ENCODE measurements around the gene ECHDC3. TPM values are rescaled to one million over a fixed set of nuclear protein-coding genes. Genes with fewer than 3 reads are reported as not detected.
A peak's percentile ranks its signal among the peaks of the same experiment; 100 is the strongest.

ECHDC3 gene
- total RNA-seq, 4 donors from 2014 or later = 7.9 to 26.9 (median 14.1) TPM

DNA sequence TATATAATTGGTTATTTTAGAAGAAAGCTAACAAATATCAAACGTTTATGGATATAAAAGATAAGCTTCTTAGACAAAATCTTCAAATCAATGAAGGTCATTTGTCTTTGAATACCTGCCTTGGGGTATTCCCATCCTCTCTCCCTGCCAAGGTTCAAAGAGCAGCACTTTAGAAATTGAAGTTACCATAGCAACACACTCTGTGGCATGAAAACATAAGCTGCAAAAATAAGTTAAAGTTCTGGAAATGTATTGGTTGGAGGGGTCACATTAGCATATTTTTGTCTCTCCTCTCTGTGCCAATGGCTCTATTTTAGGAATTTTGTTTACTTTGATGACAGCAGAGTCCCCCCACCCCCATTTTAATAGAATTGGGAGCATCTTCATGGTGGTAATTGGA is 12.0 kb downstream of the ECHDC3 start:
- peaks cover 3 to 7% of the 10 kb centered on the region in 2 donors for H3K4me1 ChIP-seq
- no peak overlapping the region for H3K27ac ChIP-seq
- no peaks in the 10 kb centered on the region for H3K27me3 ChIP-seq
- intact Hi-C loops (cut with DNase I; ENCODE audit: low total_unique reads) = loop anchor here (10.0 kb wide), 1 partner anchor 239 kb away; no protein-coding TSS in a partner anchor
- H3K9me3 ChIP-seq = no peaks in the 10 kb centered on the region
- no peak overlapping the region for H3K4me3 ChIP-seq
- H3K36me3 ChIP-seq = no peaks in the 10 kb centered on the region
- no peak for DNase-seq
- TF ChIP-seq, protein P1, sequence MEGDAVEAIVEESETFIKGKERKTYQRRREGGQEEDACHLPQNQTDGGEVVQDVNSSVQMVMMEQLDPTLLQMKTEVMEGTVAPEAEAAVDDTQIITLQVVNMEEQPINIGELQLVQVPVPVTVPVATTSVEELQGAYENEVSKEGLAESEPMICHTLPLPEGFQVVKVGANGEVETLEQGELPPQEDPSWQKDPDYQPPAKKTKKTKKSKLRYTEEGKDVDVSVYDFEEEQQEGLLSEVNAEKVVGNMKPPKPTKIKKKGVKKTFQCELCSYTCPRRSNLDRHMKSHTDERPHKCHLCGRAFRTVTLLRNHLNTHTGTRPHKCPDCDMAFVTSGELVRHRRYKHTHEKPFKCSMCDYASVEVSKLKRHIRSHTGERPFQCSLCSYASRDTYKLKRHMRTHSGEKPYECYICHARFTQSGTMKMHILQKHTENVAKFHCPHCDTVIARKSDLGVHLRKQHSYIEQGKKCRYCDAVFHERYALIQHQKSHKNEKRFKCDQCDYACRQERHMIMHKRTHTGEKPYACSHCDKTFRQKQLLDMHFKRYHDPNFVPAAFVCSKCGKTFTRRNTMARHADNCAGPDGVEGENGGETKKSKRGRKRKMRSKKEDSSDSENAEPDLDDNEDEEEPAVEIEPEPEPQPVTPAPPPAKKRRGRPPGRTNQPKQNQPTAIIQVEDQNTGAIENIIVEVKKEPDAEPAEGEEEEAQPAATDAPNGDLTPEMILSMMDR (IDR thresholded peaks at IDR 0.05) = no peak
- TF ChIP-seq POLR2A (IDR thresholded peaks at IDR 0.05) = no peak

DNA sequence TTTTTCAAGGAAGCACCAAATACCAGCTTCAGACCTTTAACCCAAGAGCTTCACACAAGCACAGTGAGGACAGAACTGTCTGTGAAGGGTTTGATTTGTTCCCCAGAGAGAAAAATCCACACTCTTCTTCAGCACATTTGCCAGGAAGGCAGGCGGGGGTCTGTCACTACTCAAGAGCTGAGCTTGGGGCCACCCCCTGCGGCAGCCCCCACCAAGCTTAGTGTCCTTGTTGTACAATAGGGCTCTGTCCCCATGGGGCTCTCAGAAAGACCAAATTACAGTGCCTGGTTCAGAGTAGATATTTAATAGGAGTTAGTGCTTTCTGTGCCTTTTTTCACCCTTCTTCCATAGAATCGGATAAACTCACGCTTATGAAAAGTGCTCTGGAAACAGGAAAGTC is 12.4 kb downstream of the ECHDC3 start:
- H3K4me3 ChIP-seq = no peak overlapping the region
- no peaks in the 10 kb centered on the region for H3K27me3 ChIP-seq
- H3K36me3 ChIP-seq = no peaks in the 10 kb centered on the region
- no peak for TF ChIP-seq POLR2A (IDR thresholded peaks at IDR 0.05)
- TF ChIP-seq, protein P1 (IDR thresholded peaks at IDR 0.05) = no peak
- H3K27ac ChIP-seq = no peak overlapping the region
- H3K9me3 ChIP-seq = no peaks in the 10 kb centered on the region
- DNase-seq = no peak
- intact Hi-C loops (cut with DNase I; ENCODE audit: low total_unique reads) = loop anchor here (10.0 kb wide), 1 partner anchor 240 kb away; no protein-coding TSS in a partner anchor
- H3K4me1 ChIP-seq = peaks cover 3 to 7% of the 10 kb centered on the region in 2 donors

DNA sequence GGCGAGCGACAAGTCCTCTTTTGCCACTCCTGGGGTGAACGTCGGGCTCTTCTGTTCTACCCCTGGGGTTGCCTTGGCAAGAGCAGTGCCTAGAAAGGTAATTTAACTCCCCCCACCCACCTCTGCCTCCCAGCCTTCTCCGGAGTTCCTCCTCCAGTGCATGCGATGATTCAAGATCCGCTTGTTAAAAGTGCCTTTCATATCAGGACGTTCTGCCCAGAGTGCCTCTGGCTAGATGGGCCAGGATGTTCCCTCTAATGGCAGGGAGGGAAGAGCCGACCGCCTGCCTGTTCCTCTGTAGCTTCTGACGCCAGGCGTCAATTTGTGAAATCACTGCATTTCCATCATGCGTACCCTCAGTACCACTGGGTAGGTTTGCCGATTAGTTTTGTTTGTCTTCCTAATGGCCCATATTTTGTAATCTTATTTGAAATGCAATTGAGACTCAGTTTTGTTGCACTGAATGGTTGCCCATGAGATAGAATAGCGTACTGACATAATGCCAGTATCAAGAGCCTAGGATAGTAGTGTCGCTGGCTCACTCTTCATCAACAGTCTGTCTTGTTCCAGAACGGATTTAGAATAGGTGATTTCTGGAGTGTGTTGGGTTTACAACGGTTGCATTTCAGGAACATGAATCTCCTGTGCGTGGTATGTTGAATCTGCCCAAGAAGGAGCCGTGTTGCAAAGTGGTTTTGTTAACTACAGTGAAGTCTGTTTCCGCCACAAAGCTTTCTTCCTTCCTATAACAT is 13.5 kb downstream of the ECHDC3 start:
- no peaks in the 10 kb centered on the region for H3K36me3 ChIP-seq
- H3K27me3 ChIP-seq = no peaks in the 10 kb centered on the region
- H3K27ac ChIP-seq = no peak overlapping the region
- peaks cover 3 to 7% of the 10 kb centered on the region in 2 donors for H3K4me1 ChIP-seq
- no peak overlapping the region for H3K4me3 ChIP-seq
- no peak for TF ChIP-seq POLR2A (IDR thresholded peaks at IDR 0.05)
- TF ChIP-seq, protein P1 (IDR thresholded peaks at IDR 0.05) = no peak
- intact Hi-C loops (cut with DNase I; ENCODE audit: low total_unique reads) = loop anchor here (10.0 kb wide), 1 partner anchor 241 kb away; no protein-coding TSS in a partner anchor
- H3K9me3 ChIP-seq = no peaks in the 10 kb centered on the region
- DNase-seq = no peak

DNA sequence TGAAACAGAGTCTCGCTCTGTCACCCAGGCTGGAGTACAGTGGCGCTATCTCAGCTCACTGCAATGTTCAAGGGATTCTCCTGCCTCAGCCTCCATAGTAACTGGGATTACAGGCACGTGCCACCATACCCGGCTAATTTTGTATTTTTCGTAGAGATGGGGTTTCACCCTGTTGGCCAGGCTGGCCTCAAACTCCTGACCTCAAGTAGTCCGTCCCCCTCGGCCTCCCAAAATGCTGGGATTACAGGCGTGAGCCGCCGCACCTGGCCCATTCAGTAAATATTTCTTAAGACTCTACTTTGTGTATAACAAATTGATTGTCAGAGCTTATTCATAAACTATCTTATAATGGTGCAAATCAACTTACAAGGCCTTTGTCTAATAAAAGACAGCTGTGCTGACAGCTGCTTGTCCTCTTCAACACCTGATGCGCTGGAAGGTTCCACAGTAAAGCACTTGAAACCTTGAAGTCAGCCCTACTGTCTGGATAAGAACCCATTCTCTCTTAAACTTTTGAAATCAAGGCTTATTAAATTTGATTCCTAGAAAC is 14.7 kb downstream of the ECHDC3 start:
- H3K4me1 ChIP-seq = peaks cover 3 to 7% of the 10 kb centered on the region in 2 donors
- intact Hi-C loops (cut with DNase I; ENCODE audit: low total_unique reads) = loop anchor here (10.0 kb wide), 1 partner anchor 242 kb away; no protein-coding TSS in a partner anchor
- H3K27me3 ChIP-seq = no peaks in the 10 kb centered on the region
- no peak for DNase-seq
- H3K9me3 ChIP-seq = no peaks in the 10 kb centered on the region
- H3K27ac ChIP-seq = peak overlapping the region; percentile 71 to 78
- no peaks in the 10 kb centered on the region for H3K36me3 ChIP-seq
- no peak for TF ChIP-seq POLR2A (IDR thresholded peaks at IDR 0.05)
- TF ChIP-seq, protein P1 (IDR thresholded peaks at IDR 0.05) = no peak
- no peak overlapping the region for H3K4me3 ChIP-seq

DNA sequence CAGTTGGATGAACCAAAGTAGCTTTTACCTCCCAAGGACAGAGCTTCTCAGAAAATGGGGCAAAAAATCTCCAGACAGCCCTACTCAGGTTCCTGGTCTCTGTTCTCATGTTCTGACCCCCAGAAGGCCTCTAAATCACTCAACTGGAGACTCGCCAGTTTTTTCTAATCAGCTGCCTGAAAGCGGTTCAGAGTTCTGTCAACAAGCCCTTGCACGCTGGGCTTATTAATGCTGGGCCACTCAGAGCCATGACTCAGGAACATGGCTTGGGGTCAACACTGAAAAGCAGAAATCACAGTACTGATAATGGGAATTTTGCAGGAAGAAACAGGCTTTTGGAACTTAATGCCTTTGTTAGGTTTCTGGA is 15.3 kb downstream of the ECHDC3 start:
- no peaks in the 10 kb centered on the region for H3K9me3 ChIP-seq
- no peaks in the 10 kb centered on the region for H3K36me3 ChIP-seq
- no peak overlapping the region for H3K4me3 ChIP-seq
- TF ChIP-seq, protein P1 (IDR thresholded peaks at IDR 0.05) = no peak
- TF ChIP-seq POLR2A (IDR thresholded peaks at IDR 0.05) = no peak
- peak overlapping the region; percentile 71 to 78 for H3K27ac ChIP-seq
- peaks cover 3 to 7% of the 10 kb centered on the region in 2 donors for H3K4me1 ChIP-seq
- H3K27me3 ChIP-seq = no peaks in the 10 kb centered on the region
- peak; percentile 78 to 83 for DNase-seq
- intact Hi-C loops (cut with DNase I; ENCODE audit: low total_unique reads) = loop anchor here (10.0 kb wide), 1 partner anchor 243 kb away; no protein-coding TSS in a partner anchor
